Ishikawa (cell line): ENCODE data around the gene PGLYRP4.

Experiments
- CEBPB ChIP-seq: IDR thresholded peaks from 2 replicates; pipeline ENCODE4 v1.6.1; 2012
- CREB1 ChIP-seq: IDR thresholded peaks from 2 replicates; pipeline ENCODE4 v1.6.1; 2012; ENCODE audit warnings: low read depth
- EGR1 ChIP-seq: IDR thresholded peaks from 2 replicates; pipeline ENCODE4 v1.6.1; 2012
- EP300 ChIP-seq: IDR thresholded peaks from 2 replicates; pipeline ENCODE4 v1.6.1; 2012; ENCODE audit warnings: borderline replicate concordance
- FOXM1 ChIP-seq: IDR thresholded peaks from 2 replicates; pipeline ENCODE4 v1.6.1; 2012; ENCODE audit warnings: low read depth, borderline replicate concordance
- NFIC ChIP-seq: IDR thresholded peaks from 2 replicates; pipeline ENCODE4 v1.6.1; 2012
- RAD21 ChIP-seq: IDR thresholded peaks from 2 replicates; pipeline ENCODE4 v1.6.1; 2012; ENCODE audit warnings: low read depth
- TAF1 ChIP-seq: IDR thresholded peaks from 2 replicates; pipeline ENCODE4 v1.6.1; 2012; ENCODE audit warnings: low read depth, mild to moderate bottlenecking
- TCF12 ChIP-seq: IDR thresholded peaks from 2 replicates; pipeline ENCODE4 v1.6.1; 2012; ENCODE audit warnings: low read depth
- TEAD4 ChIP-seq: IDR thresholded peaks from 2 replicates; pipeline ENCODE4 v1.6.1; 2012
- YY1 ChIP-seq: IDR thresholded peaks from 2 replicates; pipeline ENCODE4 v1.6.1; 2012; ENCODE audit warnings: low read depth
- ZBTB7A ChIP-seq: IDR thresholded peaks from 2 replicates; pipeline ENCODE4 v1.6.1; 2012; ENCODE audit warnings: low read depth
- TF ChIP-seq, protein P1 (sequence below): IDR thresholded peaks from 2 replicates; pipeline ENCODE4 v1.6.1; 2012
- TF ChIP-seq, protein P2 (sequence below): IDR thresholded peaks from 2 replicates; pipeline ENCODE4 v1.6.1; 2012
- TF ChIP-seq, protein P3 (sequence below): IDR thresholded peaks from 2 replicates; pipeline ENCODE4 v1.6.1; 2012; ENCODE audit warnings: low read depth, mild to moderate bottlenecking

PGLYRP4 gene

DNA sequence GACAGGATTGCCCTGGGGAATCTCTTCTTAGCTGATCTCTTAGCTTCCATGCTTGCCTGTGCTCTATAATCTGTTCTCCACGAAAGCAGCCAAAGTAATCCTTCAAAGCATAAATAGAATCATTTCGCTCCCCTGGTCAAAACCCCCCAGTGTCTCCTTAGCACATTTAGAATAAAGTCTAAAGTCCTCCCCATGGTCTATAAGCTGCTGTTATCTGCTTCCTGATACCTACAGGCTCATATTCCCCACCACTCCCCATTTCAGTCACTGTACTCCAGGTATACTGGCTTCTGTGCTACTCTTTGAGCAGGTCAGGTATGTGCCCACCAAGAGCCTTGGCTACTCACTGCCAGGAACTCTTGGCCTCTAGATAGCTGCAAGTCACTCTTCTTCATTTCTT lies 23.9 kb upstream of the PGLYRP4 start:
- TF ChIP-seq CEBPB (no peak), YY1 (no peak), CREB1 (no peak), NFIC (no peak), TEAD4 (no peak), EGR1 (no peak), TCF12 (no peak), RAD21 (no peak), FOXM1 (no peak), EP300 (no peak), TAF1 (no peak)
- TF ChIP-seq, protein P1, sequence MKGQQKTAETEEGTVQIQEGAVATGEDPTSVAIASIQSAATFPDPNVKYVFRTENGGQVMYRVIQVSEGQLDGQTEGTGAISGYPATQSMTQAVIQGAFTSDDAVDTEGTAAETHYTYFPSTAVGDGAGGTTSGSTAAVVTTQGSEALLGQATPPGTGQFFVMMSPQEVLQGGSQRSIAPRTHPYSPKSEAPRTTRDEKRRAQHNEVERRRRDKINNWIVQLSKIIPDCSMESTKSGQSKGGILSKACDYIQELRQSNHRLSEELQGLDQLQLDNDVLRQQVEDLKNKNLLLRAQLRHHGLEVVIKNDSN, result no peak
- TF ChIP-seq, protein P2, sequence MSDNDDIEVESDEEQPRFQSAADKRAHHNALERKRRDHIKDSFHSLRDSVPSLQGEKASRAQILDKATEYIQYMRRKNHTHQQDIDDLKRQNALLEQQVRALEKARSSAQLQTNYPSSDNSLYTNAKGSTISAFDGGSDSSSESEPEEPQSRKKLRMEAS, result no peak
- TF ChIP-seq, protein P3, sequence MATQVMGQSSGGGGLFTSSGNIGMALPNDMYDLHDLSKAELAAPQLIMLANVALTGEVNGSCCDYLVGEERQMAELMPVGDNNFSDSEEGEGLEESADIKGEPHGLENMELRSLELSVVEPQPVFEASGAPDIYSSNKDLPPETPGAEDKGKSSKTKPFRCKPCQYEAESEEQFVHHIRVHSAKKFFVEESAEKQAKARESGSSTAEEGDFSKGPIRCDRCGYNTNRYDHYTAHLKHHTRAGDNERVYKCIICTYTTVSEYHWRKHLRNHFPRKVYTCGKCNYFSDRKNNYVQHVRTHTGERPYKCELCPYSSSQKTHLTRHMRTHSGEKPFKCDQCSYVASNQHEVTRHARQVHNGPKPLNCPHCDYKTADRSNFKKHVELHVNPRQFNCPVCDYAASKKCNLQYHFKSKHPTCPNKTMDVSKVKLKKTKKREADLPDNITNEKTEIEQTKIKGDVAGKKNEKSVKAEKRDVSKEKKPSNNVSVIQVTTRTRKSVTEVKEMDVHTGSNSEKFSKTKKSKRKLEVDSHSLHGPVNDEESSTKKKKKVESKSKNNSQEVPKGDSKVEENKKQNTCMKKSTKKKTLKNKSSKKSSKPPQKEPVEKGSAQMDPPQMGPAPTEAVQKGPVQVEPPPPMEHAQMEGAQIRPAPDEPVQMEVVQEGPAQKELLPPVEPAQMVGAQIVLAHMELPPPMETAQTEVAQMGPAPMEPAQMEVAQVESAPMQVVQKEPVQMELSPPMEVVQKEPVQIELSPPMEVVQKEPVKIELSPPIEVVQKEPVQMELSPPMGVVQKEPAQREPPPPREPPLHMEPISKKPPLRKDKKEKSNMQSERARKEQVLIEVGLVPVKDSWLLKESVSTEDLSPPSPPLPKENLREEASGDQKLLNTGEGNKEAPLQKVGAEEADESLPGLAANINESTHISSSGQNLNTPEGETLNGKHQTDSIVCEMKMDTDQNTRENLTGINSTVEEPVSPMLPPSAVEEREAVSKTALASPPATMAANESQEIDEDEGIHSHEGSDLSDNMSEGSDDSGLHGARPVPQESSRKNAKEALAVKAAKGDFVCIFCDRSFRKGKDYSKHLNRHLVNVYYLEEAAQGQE, result no peak

DNA sequence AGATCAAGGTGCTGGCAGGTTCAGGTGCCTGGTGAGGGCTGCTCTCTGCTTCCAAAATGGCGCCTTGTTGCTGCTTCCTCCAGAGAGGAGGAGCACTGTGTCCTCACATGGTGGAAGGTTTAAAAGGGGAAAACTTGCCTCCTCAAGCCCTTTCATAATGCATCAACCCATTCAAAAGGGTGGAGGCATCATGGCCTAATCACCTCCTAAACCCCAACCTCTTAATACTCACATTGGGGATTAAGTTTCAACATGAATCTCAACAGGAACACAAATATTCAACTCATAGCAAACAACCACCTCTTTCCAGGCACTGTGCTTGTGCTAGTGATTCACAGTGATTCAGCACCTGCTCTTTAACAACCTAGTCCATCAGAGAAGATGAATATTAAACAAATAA lies 22.6 kb upstream of the PGLYRP4 start:
- TF ChIP-seq EGR1 (no peak), NFIC (no peak), YY1 (no peak), CREB1 (no peak), EP300 (no peak), TAF1 (no peak), ZBTB7A (no peak), TEAD4 (no peak), RAD21 (no peak), FOXM1 (no peak), TCF12 (no peak), CEBPB (no peak)
- TF ChIP-seq, protein P1, result no peak
- TF ChIP-seq, protein P2, result no peak
- TF ChIP-seq, protein P3, result no peak

DNA sequence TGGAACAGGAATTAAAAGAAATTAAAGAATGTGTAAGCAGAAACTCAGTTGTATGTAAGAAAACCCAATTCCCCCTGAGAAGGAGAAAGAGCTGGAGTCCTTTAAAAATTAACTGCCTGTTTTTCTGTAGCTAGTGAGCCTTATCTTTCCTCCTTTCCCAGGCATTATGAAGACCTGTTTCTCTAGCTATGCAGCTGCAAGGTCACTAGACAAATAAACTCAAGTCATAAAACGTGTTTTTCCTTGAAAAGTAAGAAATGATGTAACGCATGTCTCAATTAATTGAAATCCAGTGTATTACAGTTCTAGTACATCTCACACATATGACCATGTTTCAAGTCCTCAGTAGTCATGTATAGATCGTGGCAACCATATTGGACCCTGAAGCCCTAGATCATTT lies 21.5 kb upstream of the PGLYRP4 start:
- TF ChIP-seq NFIC (no peak), ZBTB7A (no peak), YY1 (no peak), CREB1 (no peak), TCF12 (no peak), RAD21 (no peak), FOXM1 (no peak), TEAD4 (no peak), CEBPB (no peak), EP300 (no peak), EGR1 (no peak), TAF1 (no peak)
- TF ChIP-seq, protein P3, result no peak
- TF ChIP-seq, protein P2, result no peak
- TF ChIP-seq, protein P1, result no peak

DNA sequence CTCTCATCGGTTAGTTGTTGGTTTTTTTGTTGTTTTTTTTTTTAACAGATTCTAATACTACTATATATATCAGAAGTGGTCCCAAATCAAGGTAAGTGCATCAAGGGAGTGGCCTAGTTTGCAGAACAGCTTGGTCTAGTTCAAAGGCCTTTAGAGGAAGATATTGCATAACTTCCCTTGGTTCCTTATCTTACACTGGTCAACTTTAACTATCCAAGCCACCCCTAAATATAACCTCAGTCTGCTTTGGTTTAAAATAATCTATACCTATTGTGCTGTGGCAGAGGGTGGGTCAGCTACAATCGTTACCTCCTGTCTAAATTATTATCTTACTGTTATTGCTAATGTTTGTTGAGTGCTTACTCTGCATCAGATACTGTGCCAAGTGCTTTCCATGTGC lies 19.9 kb upstream of the PGLYRP4 start:
- TF ChIP-seq RAD21, result no peak
- TF ChIP-seq EP300, result no peak
- TF ChIP-seq YY1, result no peak
- no peak for TF ChIP-seq TEAD4
- TF ChIP-seq, protein P2, result no peak
- TF ChIP-seq CEBPB, result no peak
- no peak for TF ChIP-seq CREB1
- no peak for TF ChIP-seq TCF12
- no peak for TF ChIP-seq FOXM1
